OCI-LY7 (cell line): ENCODE measurements around the gene HRNR.

ENCODE experiments used
- CTCF ChIP-seq: fragments of 200-600 bp; sonication (generic); conservative IDR thresholded peaks from 2 replicates; pipeline ENCODE4 v1.5.1; 2014; ENCODE audit warnings: mild to moderate bottlenecking, antibody characterized with exemption, low read length, moderate library complexity, mixed read lengths
- EZH2phosphoT487 ChIP-seq: fragments of 200-600 bp; sonication (generic); IDR thresholded peaks from 2 replicates; pipeline ENCODE4 v1.6.1; 2018; ENCODE audit warnings: low read depth, borderline replicate concordance, mild to moderate bottlenecking, mixed run types, antibody characterized with exemption, low read length, moderate library complexity, mixed read lengths

- TF ChIP-seq CTCF: no peak
- TF ChIP-seq EZH2phosphoT487: no peak
Measured at GRCh38 chr1:152162792-152163463, 61.1 kb downstream of the HRNR start.
